Activated CD8-positive, alpha-beta T cell treated with anti-CD3 and anti-CD28 coated beads for 36 hours (primary cell): ENCODE measurements around the gene MAEA. TPM values are rescaled to one million over a fixed set of nuclear protein-coding genes. Genes with fewer than 3 reads are reported as not detected.
A peak's percentile ranks its signal among the peaks of the same experiment; 100 is the strongest.

Experiments
- ATAC-seq: fragments of 200-7000 bp; cut with Tn5 transposase; one replicate; pipeline ENCODE4 v1.10.0; 2021; ENCODE audit warnings: mild to moderate bottlenecking, moderate library complexity
- CTCF ChIA-PET: fragments of 350-600 bp; sonication (Branson Sonifier 250); formaldehyde crosslinking; loops from one replicate; lab custom pipeline; 2021; ENCODE audit warnings: antibody characterized with exemption; lab: Charles Lee
- POLR2A ChIA-PET: fragments of 350-600 bp; sonication (Branson Sonifier 250); formaldehyde crosslinking; loops from one replicate; lab custom pipeline; 2021; ENCODE audit warnings: antibody characterized with exemption; lab: Charles Lee
- DNase-seq: peaks from one replicate; pipeline ENCODE4 v3.0.0-alpha.2; 2020
- H3K27ac Mint-ChIP-seq: one replicate; pipeline ENCODE4 v1.8.0; 2021; ENCODE audit warnings: mild to moderate bottlenecking, mixed read lengths
- H3K27me3 Mint-ChIP-seq: one replicate; pipeline ENCODE4 v1.8.0; 2021; ENCODE audit warnings: mixed read lengths
- H3K36me3 Mint-ChIP-seq: one replicate; pipeline ENCODE4 v1.8.0; 2021; ENCODE audit warnings: low read depth, mixed read lengths
- H3K4me1 Mint-ChIP-seq: one replicate; pipeline ENCODE4 v1.8.0; 2021; ENCODE audit warnings: low read depth, mixed read lengths
- H3K4me3 Mint-ChIP-seq: one replicate; pipeline ENCODE4 v1.8.0; 2021; ENCODE audit warnings: mild to moderate bottlenecking, moderate library complexity, mixed read lengths
- H3K9me3 Mint-ChIP-seq: one replicate; pipeline ENCODE4 v1.8.0; 2021; ENCODE audit warnings: mixed read lengths
- CTCF ChIP-seq: fragments of 200-600 bp; IDR thresholded peaks from one replicate; pipeline ENCODE4 v1.8.0; 2022; ENCODE audit warnings: antibody characterized with exemption, mild to moderate bottlenecking
- intact Hi-C: fragments of 100-400 bp; cut with micrococcal nuclease; formaldehyde crosslinking; loops from one replicate; pipeline ENCODE4 v1.10.0; 2022
- total RNA-seq, 2 experiments: library from RNA; stranded (reverse); gene quantifications; one replicate each; pipeline ENCODE4 v1.2.3, GENCODE V29; 2021

The MAEA gene
- total RNA-seq, 2 experiments from 2014 or later: 32.3 to 37.0 TPM

DNA sequence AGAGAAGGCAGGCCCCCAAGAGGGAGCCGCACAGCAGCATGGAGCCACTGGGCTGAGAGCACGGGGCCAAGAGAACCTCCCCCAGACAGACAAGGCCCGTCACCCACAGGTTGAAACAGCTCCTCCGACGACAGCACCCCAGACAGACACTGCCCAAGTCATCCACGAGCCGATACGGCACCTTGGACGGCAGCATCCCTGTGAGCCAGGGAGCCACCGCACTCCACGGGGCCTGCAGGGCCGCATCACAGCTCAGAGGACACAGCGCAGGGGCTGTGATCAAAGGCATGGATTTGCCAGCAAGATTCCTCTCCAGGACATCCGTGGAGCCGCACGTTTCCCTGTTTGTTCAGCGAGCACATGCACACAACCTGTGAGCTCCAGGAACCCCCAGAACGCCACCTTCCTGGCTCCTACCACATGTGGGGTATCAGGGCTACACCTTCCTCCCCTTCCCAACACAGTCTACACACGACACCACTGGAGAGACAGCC lies 44.7 kb upstream of the MAEA start:
- Mint-ChIP-seq H3K9me3 (no peaks in the 10 kb centered on the region), H3K27ac (peak overlapping the region; percentile 69), H3K36me3 (peaks cover 10% of the 10 kb centered on the region), H3K27me3 (no peaks in the 10 kb centered on the region), H3K4me1 (peaks cover 46% of the 10 kb centered on the region), H3K4me3 (no peak overlapping the region)
- no peak for ATAC-seq
- DNase-seq: no peak
- intact Hi-C loops: loop anchor here (5.0 kb wide), 1 partner anchor 43 kb away; no protein-coding TSS in a partner anchor
- TF ChIP-seq CTCF: no peak
- POLR2A ChIA-PET: interaction anchor here (0.9 to 6.2 kb wide), 3 partner anchors 9 to 77 kb away, joined by 3 to 30 read pairs (median 5); no protein-coding TSS in a partner anchor
- CTCF ChIA-PET: interaction anchor here (1.5 kb wide), 1 partner anchor 111 kb away, joined by 3 read pairs; no protein-coding TSS in a partner anchor

DNA sequence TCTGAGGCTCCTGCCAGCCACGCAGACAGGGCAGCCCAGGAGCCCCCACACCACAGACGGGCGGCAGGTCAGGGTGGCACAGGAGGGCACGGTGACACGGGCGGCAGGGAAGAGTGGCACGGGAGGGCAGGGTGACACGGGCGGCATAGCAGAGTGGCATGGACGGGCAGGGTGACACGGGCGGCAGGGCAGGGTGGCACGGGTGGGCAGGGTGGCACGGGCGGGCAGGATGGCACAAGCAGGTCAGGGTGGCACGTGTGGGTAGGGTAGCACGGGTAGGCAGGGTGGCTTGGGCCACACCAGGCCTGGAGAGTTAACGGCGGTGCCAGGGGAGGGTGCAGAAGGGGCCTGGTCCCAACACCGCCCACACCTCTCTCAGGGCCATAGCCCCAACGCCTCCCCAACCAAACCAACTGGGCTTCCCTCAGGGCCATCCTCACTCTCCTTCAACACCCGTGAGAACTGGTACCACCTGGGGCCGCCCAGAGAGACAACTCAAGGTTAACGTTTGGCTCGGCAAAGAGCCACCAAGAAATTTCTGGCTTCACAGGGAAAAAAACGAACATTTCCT lies 44.1 kb upstream of the MAEA start:
- peaks cover 51% of the 10 kb centered on the region for H3K4me1 Mint-ChIP-seq
- no peak for ATAC-seq
- H3K4me3 Mint-ChIP-seq: peak overlapping the region; percentile 90
- intact Hi-C loops: loop anchor here (5.0 kb wide), 1 partner anchor 43 kb away; no protein-coding TSS in a partner anchor
- TF ChIP-seq CTCF: no peak
- peak overlapping the region; percentile 93 for H3K27ac Mint-ChIP-seq
- no peaks in the 10 kb centered on the region for H3K9me3 Mint-ChIP-seq
- H3K36me3 Mint-ChIP-seq: peaks cover 14% of the 10 kb centered on the region
- CTCF ChIA-PET: interaction anchor here (1.5 kb wide), 1 partner anchor 110 kb away, joined by 3 read pairs; no protein-coding TSS in a partner anchor
- no peaks in the 10 kb centered on the region for H3K27me3 Mint-ChIP-seq
- no peak for DNase-seq
- POLR2A ChIA-PET: interaction anchor here (0.8 to 6.2 kb wide), 4 partner anchors 26 to 78 kb away, joined by 3 to 30 read pairs (median 4); no protein-coding TSS in a partner anchor

DNA sequence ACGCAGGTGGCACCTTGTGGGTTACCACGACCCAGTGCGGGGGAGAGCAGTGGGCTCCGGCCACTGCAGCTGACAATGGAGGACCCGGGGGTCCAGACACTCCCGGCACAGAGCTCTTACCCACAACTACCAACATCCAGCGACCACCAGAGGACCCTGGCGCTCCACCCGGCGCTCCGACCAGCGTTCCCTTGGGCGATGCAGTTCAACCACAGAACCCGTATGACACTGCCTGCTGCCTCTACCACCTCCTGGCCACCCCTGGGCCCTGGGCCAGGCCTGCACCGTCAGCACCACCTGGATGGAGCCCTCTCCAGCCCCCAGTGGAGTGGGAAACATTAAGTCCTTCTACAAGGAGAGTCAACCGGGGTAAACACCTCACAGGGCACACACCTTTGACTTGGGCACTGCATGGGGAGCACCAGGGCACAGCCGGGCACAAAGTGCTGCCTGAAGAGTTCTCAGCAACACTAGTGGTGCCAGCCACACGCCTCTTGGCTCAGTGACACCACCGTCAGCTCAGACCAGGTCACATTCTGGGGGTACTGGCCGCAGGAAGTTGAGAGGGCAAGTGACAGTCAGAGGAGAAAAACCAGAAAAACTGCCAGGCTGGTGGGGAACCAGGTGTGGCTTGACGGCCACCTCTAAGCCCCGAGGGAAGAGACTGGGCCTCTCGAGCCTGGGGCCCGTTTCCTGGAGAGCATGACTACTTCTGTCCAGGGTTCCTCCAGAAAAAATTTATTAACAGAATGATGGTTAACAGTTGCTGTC lies 43.4 kb upstream of the MAEA start:
- Mint-ChIP-seq H3K9me3 (no peaks in the 10 kb centered on the region), H3K4me3 (peak overlapping the region; percentile 90), H3K36me3 (peaks cover 21% of the 10 kb centered on the region), H3K27me3 (no peaks in the 10 kb centered on the region), H3K4me1 (peaks cover 58% of the 10 kb centered on the region), H3K27ac (peak overlapping the region; percentile 93)
- peak; percentile 48 for DNase-seq
- ATAC-seq: no peak
- TF ChIP-seq CTCF: no peak
- ChIA-PET POLR2A (interaction anchor here (0.8 to 6.2 kb wide), 10 partner anchors 11 to 79 kb away, joined by 3 to 47 read pairs (median 4); partner anchors contain the start of gene MAEA), CTCF (interaction anchor here (1.0 to 2.6 kb wide), 2 partner anchors 22 to 115 kb away, joined by 3 to 12 read pairs; no protein-coding TSS in a partner anchor)
- intact Hi-C loops: loop anchor here (5.0 kb wide), 1 partner anchor 44 kb away; no protein-coding TSS in a partner anchor

- DNase-seq (peak; percentile 69), ATAC-seq (peak; percentile 8)
- peaks cover 29% of the 10 kb centered on the region for H3K36me3 Mint-ChIP-seq
- intact Hi-C loops: loop anchor here (5.0 kb wide), 1 partner anchor 45 kb away; no protein-coding TSS in a partner anchor
- H3K4me3 Mint-ChIP-seq: peak overlapping the region; percentile 90
- H3K27ac Mint-ChIP-seq: peak overlapping the region; percentile 93
- H3K4me1 Mint-ChIP-seq: peaks cover 64% of the 10 kb centered on the region
- POLR2A ChIA-PET: interaction anchor here (0.6 to 6.2 kb wide), 9 partner anchors 10 to 261 kb away, joined by 3 to 47 read pairs (median 4); partner anchors contain the start of gene MAEA
- H3K9me3 Mint-ChIP-seq: no peaks in the 10 kb centered on the region
- no peak for TF ChIP-seq CTCF
- H3K27me3 Mint-ChIP-seq: no peaks in the 10 kb centered on the region
- CTCF ChIA-PET: interaction anchor here (0.8 to 2.6 kb wide), 7 partner anchors 12 to 116 kb away, joined by 3 to 12 read pairs (median 3); partner anchors contain the start of gene UVSSA
Measured at GRCh38 chr4:1246901-1247863, 42.5 kb upstream of the MAEA start.
